WI38 (cell line): ENCODE results near the gene KLK8.

Experiments used
- H3K4me3 ChIP-seq: 2 replicates; pipeline ENCODE4 v1.5.1; 2011; ENCODE audit warnings: low read depth, mild to moderate bottlenecking, control low read depth, low read length
- TF ChIP-seq, protein P1 (sequence below): IDR thresholded peaks from 2 replicates; pipeline ENCODE4 v1.5.1; 2012; ENCODE audit warnings: low read depth, mild to moderate bottlenecking, control low read depth, low read length

Gene KLK8, protein sequence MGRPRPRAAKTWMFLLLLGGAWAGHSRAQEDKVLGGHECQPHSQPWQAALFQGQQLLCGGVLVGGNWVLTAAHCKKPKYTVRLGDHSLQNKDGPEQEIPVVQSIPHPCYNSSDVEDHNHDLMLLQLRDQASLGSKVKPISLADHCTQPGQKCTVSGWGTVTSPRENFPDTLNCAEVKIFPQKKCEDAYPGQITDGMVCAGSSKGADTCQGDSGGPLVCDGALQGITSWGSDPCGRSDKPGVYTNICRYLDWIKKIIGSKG

DNA sequence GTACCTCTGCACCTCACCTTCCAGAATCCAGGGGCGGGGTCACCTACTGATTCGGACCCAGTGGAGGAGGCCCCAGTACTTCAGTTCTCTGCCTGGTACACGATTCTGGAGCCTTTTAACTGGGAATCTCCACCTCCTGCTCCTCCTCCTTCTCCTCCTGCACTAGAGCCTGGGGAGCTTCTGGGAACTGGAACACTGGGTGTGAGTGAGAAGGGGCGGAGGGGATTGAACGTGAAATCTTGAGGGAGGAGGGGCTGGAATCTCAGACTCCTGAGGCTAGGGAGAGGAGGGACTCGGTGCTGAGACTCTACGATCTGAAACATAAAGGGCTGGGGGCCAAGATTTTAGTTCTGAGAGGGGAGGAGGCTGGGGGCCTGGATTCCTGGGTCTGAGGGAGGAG is at the start of gene KLK8:
KLK8 (minus strand) TSS at position 90 of the 400 bp plus-strand sequence. CDS start 437 bp downstream, outside the sequence.
- no peak within 1 kb of the TSS for H3K4me3 ChIP-seq
- TF ChIP-seq, protein P1, sequence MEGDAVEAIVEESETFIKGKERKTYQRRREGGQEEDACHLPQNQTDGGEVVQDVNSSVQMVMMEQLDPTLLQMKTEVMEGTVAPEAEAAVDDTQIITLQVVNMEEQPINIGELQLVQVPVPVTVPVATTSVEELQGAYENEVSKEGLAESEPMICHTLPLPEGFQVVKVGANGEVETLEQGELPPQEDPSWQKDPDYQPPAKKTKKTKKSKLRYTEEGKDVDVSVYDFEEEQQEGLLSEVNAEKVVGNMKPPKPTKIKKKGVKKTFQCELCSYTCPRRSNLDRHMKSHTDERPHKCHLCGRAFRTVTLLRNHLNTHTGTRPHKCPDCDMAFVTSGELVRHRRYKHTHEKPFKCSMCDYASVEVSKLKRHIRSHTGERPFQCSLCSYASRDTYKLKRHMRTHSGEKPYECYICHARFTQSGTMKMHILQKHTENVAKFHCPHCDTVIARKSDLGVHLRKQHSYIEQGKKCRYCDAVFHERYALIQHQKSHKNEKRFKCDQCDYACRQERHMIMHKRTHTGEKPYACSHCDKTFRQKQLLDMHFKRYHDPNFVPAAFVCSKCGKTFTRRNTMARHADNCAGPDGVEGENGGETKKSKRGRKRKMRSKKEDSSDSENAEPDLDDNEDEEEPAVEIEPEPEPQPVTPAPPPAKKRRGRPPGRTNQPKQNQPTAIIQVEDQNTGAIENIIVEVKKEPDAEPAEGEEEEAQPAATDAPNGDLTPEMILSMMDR, result no peak

DNA sequence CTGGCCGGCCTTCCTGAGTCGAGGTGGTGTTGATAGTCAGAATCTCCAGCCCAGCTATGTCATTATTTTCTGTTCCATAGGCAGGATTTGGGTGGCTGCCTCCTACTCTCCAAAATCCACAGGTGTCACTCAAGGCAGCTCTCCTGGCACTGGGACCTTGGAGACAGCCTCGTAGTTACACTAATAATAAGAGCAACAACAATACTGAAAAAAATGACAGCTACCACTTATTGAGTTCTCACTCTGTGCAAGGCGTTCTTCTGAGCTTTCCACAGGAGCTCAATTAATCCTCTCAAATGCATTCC is 45.6 kb upstream of the KLK8 start:
- no peak overlapping the region for H3K4me3 ChIP-seq
- TF ChIP-seq, protein P1, result no peak

DNA sequence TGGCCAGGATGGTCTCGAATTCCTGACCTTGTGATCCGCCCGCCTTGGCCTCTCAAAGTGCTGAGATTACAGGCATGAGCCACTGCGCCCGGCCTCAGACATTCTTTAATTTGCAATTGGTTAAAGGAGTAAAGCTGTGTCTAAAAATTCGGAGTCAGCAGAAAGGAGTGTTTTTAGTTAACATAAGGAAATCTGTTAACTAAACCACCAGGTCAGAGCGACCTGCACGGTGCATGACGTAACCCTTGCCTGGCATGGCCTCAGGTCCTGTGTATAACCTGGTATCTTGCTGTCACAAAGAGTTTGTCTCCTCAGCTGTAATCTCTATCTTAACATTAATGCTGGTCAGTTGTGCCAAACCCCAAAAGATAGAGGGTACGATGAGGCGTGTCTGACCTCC is 42.9 kb upstream of the KLK8 start:
- TF ChIP-seq, protein P1, result no peak
- H3K4me3 ChIP-seq, result no peak overlapping the region

DNA sequence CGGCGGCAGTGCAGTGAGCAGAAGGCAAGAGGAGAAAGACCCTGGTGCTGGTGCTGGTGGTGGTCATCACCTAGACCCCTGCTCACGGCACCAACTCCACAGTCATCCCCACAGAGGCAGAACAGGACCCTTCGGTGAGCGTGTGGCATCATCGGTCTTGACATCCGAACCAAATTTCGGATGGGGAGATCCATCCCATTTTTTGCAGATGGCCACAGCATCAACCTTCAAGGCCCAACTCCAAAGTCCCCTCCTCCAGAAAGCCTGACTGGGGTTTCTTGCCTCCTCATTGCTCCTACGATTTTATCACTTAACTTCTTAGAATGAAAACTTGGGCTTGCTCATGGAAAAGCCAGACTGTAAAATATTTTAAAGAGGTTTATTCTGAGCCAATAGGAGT is 42.1 kb upstream of the KLK8 start:
- H3K4me3 ChIP-seq, result no peak overlapping the region
- TF ChIP-seq, protein P1, result no peak

DNA sequence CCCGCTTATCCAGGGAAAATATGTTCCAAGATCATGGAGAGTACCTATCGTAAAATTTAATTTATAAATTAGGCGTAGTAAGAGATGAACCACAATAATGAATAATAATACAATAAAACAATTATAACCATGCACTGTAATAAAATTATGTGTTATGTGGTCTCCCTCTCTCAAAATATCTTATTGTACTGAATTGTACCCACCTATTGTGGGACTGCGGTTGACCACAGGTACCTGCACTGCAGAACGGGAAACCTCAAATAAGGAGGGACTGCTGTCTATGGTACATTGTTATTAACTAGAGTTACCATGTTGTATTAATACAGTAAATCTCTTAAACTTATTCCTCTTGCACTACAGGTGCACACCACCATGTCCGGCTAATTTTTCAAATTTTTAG is 38.7 kb upstream of the KLK8 start:
- TF ChIP-seq, protein P1, result no peak
- no peak overlapping the region for H3K4me3 ChIP-seq

DNA sequence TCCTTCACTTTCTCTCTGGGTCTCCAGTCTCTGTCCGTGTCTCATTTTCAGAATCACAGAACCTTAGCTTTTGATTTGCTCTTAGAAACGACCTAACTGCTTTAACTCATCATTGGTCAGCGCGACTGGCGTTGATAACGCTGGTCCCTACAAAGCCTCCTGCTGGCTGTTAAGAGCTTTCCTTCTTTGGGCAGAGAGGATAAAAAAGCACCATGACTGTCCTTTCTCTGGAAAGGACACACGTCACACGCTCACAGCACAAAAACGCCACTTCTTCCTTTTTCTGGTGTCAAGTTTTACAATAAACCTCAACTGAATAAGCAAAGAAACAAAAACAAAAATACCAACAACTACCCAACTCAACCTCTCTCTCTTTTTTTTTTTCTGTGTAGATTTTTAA is 35.1 kb upstream of the KLK8 start:
- no peak overlapping the region for H3K4me3 ChIP-seq
- TF ChIP-seq, protein P1, result no peak

DNA sequence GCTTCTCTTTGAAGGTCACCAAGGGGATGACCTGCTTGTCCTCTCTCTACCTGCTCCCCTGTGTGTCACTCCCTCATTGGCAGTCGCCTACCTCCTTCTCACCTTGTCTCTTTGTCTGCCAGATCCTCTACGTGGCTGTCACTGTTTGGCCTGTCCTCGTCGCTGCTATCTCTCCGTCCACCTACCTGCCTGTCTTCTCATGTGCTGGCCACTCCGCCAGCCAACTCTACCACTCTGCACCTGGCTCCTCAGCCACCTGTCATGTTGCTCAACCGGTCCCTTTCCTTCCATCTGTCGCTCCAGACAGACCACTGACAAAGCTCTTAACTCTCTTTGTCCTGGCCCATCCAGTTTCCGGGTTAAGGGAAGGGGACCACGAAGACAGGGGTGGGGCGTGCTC is 33.3 kb upstream of the KLK8 start, which contains the start of gene KLK12:
KLK12 (minus strand) TSS at position 299 of the 400 bp plus-strand sequence. CDS start 381 bp downstream, outside the sequence.
- TF ChIP-seq, protein P1, result no peak
- no peak within 1 kb of the TSS for H3K4me3 ChIP-seq
